ENCODE data around the gene HSD17B4.

The HSD17B4 gene, protein sequence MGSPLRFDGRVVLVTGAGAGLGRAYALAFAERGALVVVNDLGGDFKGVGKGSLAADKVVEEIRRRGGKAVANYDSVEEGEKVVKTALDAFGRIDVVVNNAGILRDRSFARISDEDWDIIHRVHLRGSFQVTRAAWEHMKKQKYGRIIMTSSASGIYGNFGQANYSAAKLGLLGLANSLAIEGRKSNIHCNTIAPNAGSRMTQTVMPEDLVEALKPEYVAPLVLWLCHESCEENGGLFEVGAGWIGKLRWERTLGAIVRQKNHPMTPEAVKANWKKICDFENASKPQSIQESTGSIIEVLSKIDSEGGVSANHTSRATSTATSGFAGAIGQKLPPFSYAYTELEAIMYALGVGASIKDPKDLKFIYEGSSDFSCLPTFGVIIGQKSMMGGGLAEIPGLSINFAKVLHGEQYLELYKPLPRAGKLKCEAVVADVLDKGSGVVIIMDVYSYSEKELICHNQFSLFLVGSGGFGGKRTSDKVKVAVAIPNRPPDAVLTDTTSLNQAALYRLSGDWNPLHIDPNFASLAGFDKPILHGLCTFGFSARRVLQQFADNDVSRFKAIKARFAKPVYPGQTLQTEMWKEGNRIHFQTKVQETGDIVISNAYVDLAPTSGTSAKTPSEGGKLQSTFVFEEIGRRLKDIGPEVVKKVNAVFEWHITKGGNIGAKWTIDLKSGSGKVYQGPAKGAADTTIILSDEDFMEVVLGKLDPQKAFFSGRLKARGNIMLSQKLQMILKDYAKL

DNA sequence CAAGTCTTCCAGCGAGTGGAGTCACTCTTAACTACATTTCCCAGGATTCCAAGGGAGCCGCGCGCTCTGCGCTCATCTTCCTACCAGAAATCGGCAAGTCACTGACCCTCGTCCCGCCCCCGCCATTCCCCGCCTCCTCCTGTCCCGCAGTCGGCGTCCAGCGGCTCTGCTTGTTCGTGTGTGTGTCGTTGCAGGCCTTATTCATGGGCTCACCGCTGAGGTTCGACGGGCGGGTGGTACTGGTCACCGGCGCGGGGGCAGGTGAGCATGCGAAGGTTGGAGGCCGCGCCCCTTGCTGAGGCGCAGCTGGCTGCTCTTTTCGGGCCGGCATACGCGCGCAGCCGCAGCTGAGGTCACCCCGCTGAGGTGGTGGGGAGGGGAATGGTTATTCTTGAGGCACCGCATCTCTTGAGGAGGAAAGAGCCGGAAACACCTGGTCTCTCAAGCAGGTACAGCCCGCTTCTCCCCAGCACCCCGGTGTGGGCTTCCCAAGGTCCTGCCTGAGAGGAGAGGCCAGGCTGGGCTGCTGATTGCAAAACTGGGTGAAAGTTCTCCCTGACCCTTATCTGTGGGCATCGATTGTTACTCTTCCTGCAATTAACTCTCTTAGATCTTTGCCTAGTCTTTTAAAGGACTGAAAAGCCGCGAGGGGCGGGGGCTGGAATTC is at the start of gene HSD17B4:
Gene HSD17B4 (plus strand): TSS at position 125 of the 667 bp plus-strand sequence. CDS start 79 bp downstream, at position 204.
- Histone ChIP-seq H3K27ac (ENCODE audit: low read depth, low read length) (peak within 1 kb of the TSS; percentile 89), H3K9ac (ENCODE audit: low read depth in 1 of 2, low read length in 2 of 2) (peak within 1 kb of the TSS; percentile 44 to 80), H3K4me3 (ENCODE audit: low read depth in 1 of 2, low read length in 2 of 2) (peak within 1 kb of the TSS; percentile 68 to 95), H3K9me3 (ENCODE audit: control insufficient read depth in 1 of 2, low read length in 2 of 2) (peaks cover 0 to 3% of the 10 kb centered on the region in 2 donors), H3K4me1 (ENCODE audit: control insufficient read depth in 1 of 2, insufficient read depth in 2 of 2, low read length in 2 of 2) (peaks cover 10 to 13% of the 10 kb centered on the region in 2 donors), H3K36me3 (ENCODE audit: control insufficient read depth in 1 of 2, insufficient read depth in 2 of 2, low read length in 2 of 2) (peaks cover 5 to 7% of the 10 kb centered on the region in 2 donors), H3K27me3 (ENCODE audit: control insufficient read depth in 1 of 2, insufficient read depth in 2 of 2, low read length in 2 of 2) (no peaks in the 10 kb centered on the region)

- Histone ChIP-seq H3K9me3 (ENCODE audit: control insufficient read depth in 1 of 2, low read length in 2 of 2) (no peaks in the 10 kb centered on the region), H3K9ac (ENCODE audit: low read depth in 1 of 2, low read length in 2 of 2) (no peak overlapping the region), H3K27me3 (ENCODE audit: control insufficient read depth in 1 of 2, insufficient read depth in 2 of 2, low read length in 2 of 2) (no peaks in the 10 kb centered on the region), H3K36me3 (ENCODE audit: control insufficient read depth in 1 of 2, insufficient read depth in 2 of 2, low read length in 2 of 2) (no peaks in the 10 kb centered on the region), H3K27ac (ENCODE audit: low read depth, low read length) (no peak overlapping the region), H3K4me1 (ENCODE audit: control insufficient read depth in 1 of 2, insufficient read depth in 2 of 2, low read length in 2 of 2) (peaks cover 21 to 23% of the 10 kb centered on the region in 2 donors), H3K4me3 (ENCODE audit: low read depth in 1 of 2, low read length in 2 of 2) (no peak overlapping the region)
Observed at GRCh38 chr5:119402555-119402954, 49.7 kb upstream of the HSD17B4 start.

DNA sequence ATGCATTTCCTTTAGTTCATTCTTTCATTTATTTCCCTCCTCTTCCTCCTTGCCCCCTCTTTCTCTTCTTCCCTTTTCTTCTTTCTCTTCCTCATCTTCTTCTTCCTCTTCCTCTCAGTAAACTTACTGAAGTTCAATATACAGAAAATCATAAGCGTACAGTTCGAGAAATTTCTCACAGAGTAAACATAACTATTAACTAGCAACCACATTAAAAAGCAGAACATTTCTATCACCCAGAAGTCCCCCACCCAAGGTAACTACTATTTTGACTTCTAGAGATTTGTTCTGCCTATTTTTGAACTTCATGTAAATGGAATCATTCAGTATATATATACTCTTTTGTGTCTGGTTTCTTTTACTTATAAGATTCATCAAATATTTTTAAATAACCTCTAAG is 48.3 kb upstream of the HSD17B4 start:
- no peaks in the 10 kb centered on the region for H3K36me3 ChIP-seq (ENCODE audit: control insufficient read depth in 1 of 2, insufficient read depth in 2 of 2, low read length in 2 of 2)
- no peak overlapping the region for H3K9ac ChIP-seq (ENCODE audit: low read depth in 1 of 2, low read length in 2 of 2)
- no peak overlapping the region for H3K4me3 ChIP-seq (ENCODE audit: low read depth in 1 of 2, low read length in 2 of 2)
- H3K27me3 ChIP-seq (ENCODE audit: control insufficient read depth in 1 of 2, insufficient read depth in 2 of 2, low read length in 2 of 2), result no peaks in the 10 kb centered on the region
- no peak overlapping the region for H3K27ac ChIP-seq (ENCODE audit: low read depth, low read length)
- H3K9me3 ChIP-seq (ENCODE audit: control insufficient read depth in 1 of 2, low read length in 2 of 2), result no peaks in the 10 kb centered on the region
- H3K4me1 ChIP-seq (ENCODE audit: control insufficient read depth in 1 of 2, insufficient read depth in 2 of 2, low read length in 2 of 2), result peaks cover 12 to 15% of the 10 kb centered on the region in 2 donors

DNA sequence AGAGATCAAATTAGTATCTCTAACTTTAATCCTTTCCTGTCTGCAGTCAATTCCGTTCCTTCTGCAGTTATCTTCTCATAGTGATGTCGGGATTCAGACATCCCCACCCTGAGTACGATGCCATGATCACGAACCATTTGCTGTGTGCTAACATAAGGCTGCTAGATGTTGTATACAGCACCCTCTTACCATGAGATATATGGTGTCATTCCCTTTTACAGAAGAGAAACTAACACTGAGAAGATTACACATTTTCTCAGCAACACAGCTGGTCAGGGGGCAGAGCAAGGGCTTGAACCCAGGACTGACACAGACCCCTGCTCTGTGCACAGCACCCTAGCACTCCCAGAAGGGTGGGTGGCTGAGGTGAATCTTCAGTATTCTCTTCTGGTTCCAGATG is 46.9 kb upstream of the HSD17B4 start:
- Histone ChIP-seq H3K4me3 (ENCODE audit: low read depth in 1 of 2, low read length in 2 of 2) (no peak overlapping the region), H3K4me1 (ENCODE audit: control insufficient read depth in 1 of 2, insufficient read depth in 2 of 2, low read length in 2 of 2) (peaks cover 2 to 3% of the 10 kb centered on the region in 2 donors), H3K27ac (ENCODE audit: low read depth, low read length) (no peak overlapping the region), H3K9me3 (ENCODE audit: control insufficient read depth in 1 of 2, low read length in 2 of 2) (no peaks in the 10 kb centered on the region), H3K9ac (ENCODE audit: low read depth in 1 of 2, low read length in 2 of 2) (no peak overlapping the region), H3K36me3 (ENCODE audit: control insufficient read depth in 1 of 2, insufficient read depth in 2 of 2, low read length in 2 of 2) (no peaks in the 10 kb centered on the region), H3K27me3 (ENCODE audit: control insufficient read depth in 1 of 2, insufficient read depth in 2 of 2, low read length in 2 of 2) (no peaks in the 10 kb centered on the region)

DNA sequence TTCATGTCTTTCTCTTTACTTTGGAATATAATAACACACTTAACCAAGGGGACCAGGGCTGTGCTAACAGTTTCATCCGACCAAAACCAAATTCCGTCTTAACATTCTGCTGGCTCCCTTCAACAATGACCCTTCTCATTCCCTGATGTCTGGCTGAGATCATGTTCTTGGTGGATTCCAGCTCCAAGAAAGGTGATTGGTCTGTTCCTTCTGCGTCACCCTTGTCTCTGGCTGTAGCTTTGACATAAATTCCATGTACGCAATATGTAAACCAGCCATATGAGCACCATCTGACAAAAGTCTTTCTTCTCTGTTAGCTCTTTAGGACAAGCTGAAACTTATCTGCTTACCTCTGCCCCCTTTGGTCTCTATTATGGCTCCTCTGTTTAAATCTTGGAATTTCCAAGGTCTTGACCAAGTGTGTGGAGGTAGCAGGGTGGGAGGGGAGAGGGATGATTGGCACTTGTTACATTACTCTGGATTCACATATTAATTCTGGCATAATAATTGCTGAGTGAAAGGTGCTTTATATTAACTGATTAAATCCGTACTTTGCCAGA is 45.7 kb upstream of the HSD17B4 start:
- Histone ChIP-seq H3K4me3 (ENCODE audit: low read depth in 1 of 2, low read length in 2 of 2) (no peak overlapping the region), H3K9me3 (ENCODE audit: control insufficient read depth in 1 of 2, low read length in 2 of 2) (no peaks in the 10 kb centered on the region), H3K9ac (ENCODE audit: low read depth in 1 of 2, low read length in 2 of 2) (no peak overlapping the region), H3K36me3 (ENCODE audit: control insufficient read depth in 1 of 2, insufficient read depth in 2 of 2, low read length in 2 of 2) (no peaks in the 10 kb centered on the region), H3K4me1 (ENCODE audit: control insufficient read depth in 1 of 2, insufficient read depth in 2 of 2, low read length in 2 of 2) (peaks cover 0 to 6% of the 10 kb centered on the region in 2 donors), H3K27ac (ENCODE audit: low read depth, low read length) (no peak overlapping the region), H3K27me3 (ENCODE audit: control insufficient read depth in 1 of 2, insufficient read depth in 2 of 2, low read length in 2 of 2) (no peaks in the 10 kb centered on the region)

- Histone ChIP-seq H3K27me3 (ENCODE audit: control insufficient read depth in 1 of 2, insufficient read depth in 2 of 2, low read length in 2 of 2) (no peaks in the 10 kb centered on the region), H3K4me1 (ENCODE audit: control insufficient read depth in 1 of 2, insufficient read depth in 2 of 2, low read length in 2 of 2) (peaks cover 0 to 12% of the 10 kb centered on the region in 2 donors), H3K27ac (ENCODE audit: low read depth, low read length) (no peak overlapping the region), H3K36me3 (ENCODE audit: control insufficient read depth in 1 of 2, insufficient read depth in 2 of 2, low read length in 2 of 2) (no peaks in the 10 kb centered on the region), H3K4me3 (ENCODE audit: low read depth in 1 of 2, low read length in 2 of 2) (no peak overlapping the region), H3K9me3 (ENCODE audit: control insufficient read depth in 1 of 2, low read length in 2 of 2) (no peaks in the 10 kb centered on the region), H3K9ac (ENCODE audit: low read depth in 1 of 2, low read length in 2 of 2) (no peak overlapping the region)
Observed at GRCh38 chr5:119409235-119409815, 43.0 kb upstream of the HSD17B4 start.

GRCh38 chr5:119410448-119411159 is 41.7 kb upstream of the HSD17B4 start:
- Histone ChIP-seq H3K36me3 (ENCODE audit: control insufficient read depth in 1 of 2, insufficient read depth in 2 of 2, low read length in 2 of 2) (no peaks in the 10 kb centered on the region), H3K9me3 (ENCODE audit: control insufficient read depth in 1 of 2, low read length in 2 of 2) (no peaks in the 10 kb centered on the region), H3K27ac (ENCODE audit: low read depth, low read length) (no peak overlapping the region), H3K4me3 (ENCODE audit: low read depth in 1 of 2, low read length in 2 of 2) (no peak overlapping the region), H3K27me3 (ENCODE audit: control insufficient read depth in 1 of 2, insufficient read depth in 2 of 2, low read length in 2 of 2) (no peaks in the 10 kb centered on the region), H3K4me1 (ENCODE audit: control insufficient read depth in 1 of 2, insufficient read depth in 2 of 2, low read length in 2 of 2) (peaks cover 0 to 12% of the 10 kb centered on the region in 2 donors), H3K9ac (ENCODE audit: low read depth in 1 of 2, low read length in 2 of 2) (no peak overlapping the region)

GRCh38 chr5:119411361-119412278 is 40.7 kb upstream of the HSD17B4 start:
- Histone ChIP-seq H3K27me3 (ENCODE audit: control insufficient read depth in 1 of 2, insufficient read depth in 2 of 2, low read length in 2 of 2) (no peaks in the 10 kb centered on the region), H3K27ac (ENCODE audit: low read depth, low read length) (no peak overlapping the region), H3K36me3 (ENCODE audit: control insufficient read depth in 1 of 2, insufficient read depth in 2 of 2, low read length in 2 of 2) (no peaks in the 10 kb centered on the region), H3K9me3 (ENCODE audit: control insufficient read depth in 1 of 2, low read length in 2 of 2) (no peaks in the 10 kb centered on the region), H3K9ac (ENCODE audit: low read depth in 1 of 2, low read length in 2 of 2) (peak overlapping the region; percentile 61 to 63), H3K4me3 (ENCODE audit: low read depth in 1 of 2, low read length in 2 of 2) (peak overlapping the region; percentile 61 to 66), H3K4me1 (ENCODE audit: control insufficient read depth in 1 of 2, insufficient read depth in 2 of 2, low read length in 2 of 2) (peaks cover 0 to 12% of the 10 kb centered on the region in 2 donors)

All from duodenal mucosa (tissue), 2 donors.